Cardiac septum (tissue), 1 donor: ENCODE results near the gene NBAS. TPM values are rescaled to one million over a fixed set of nuclear protein-coding genes. Genes with fewer than 3 reads are reported as not detected.

ENCODE experiments used
- DNase-seq: peaks from one replicate; pipeline ENCODE4 v3.0.0-alpha.2; 2020; ENCODE audit warnings: low spot score
- intact Hi-C: fragments of 100-400 bp; cut with DNase I; formaldehyde crosslinking; loops from one replicate; pipeline ENCODE4 v1.14.0; 2022
- total RNA-seq: library from RNA; stranded (reverse); fragmentation: NEBNext Ultra II Directional; extraction: Animal tissue kit (Norgen Biotek cat#: 25700); gene quantifications from one replicate; pipeline ENCODE4 v1.2.1, GENCODE V29; 2021
- donor health status: DM: no; HTN: no; CAD: no.

Gene NBAS
- total RNA-seq, 1 donor from 2014 or later, result 38.9 TPM

DNA sequence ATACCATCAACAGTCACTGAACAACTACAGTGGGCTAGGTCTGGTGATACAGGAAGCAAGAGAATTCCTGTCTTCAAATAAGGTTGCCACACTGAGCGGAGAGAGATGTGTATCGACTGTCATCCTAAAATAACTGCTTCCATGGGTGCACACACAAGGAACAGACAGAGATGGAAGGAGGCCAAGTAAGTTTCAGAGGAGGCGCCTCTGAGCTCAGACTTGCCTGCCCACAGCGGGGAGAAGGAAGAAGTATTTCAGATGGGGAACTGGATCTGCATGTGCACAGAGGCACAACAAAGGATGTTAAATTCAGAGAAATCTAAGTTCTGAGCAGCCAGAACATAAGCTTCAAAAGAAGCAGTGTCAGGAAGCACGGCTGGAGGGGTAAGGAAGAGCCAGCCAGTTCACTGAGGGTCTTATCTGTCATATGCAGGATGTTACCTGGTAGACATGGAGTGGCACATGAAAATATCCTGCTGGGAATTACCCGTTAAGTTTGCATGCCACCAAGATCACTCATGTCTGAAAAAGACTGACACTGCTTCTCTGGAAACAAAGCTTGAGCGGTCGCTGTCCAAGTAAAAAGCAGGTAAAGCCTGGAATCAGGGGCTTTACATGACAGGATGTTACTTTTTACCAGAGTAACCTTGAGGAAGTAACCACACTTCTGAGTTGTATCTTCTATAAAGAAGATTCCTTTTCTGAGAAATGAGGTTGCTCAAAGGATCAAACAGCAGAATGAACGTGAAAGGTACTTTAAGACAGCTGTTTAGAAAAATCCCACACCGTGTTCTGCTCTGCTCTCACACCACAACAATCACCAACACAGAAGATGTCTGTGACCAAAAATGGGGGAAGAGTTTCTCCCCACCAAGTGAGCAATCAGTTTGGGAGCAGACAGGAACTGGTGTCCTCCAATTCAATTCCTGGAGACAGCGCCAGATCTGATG is 260.2 kb downstream of the NBAS start:
- no peak for DNase-seq
- intact Hi-C loops, result no loop called here

DNA sequence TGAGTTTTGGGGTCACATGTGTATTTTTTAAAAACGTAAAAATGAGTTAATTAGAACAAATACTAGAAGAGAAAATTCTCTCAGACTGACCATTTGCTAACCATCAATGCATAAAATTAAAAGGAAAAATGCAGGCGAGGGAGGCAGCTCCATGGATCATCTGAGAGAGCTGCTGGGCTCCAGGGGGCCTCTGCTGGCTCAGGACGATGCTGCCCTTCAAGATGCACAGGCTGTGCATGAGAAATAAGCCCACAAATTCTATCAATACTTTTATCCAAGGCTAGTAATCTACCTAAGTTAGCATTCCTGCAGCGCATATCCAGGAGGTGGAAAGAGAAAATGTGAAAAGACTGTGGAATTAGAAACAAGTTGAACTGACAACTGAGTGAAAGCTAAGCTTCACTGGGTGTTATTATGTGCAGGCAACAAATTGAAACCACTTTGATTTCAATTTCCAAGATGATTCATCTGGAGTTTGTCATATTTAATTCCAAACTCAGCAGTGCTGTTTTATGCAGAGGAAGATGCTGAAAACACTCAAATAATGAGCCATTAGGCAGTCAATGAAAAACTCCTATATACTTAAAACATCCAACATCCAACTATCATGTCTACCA is 261.1 kb downstream of the NBAS start:
- no peak for DNase-seq
- intact Hi-C loops, result no loop called here

GRCh38 chr2:15298770-15299169 is 262.4 kb downstream of the NBAS start:
- no peak for DNase-seq

GRCh38 chr2:15293262-15293937 is 267.7 kb downstream of the NBAS start:
- no peak for DNase-seq
- intact Hi-C loops, result no loop called here

More at GRCh38 chr2:15298770-15299169, 262.4 kb downstream of the NBAS start:
- intact Hi-C loops, result no loop called here

GRCh38 chr2:15287447-15288184 is 273.5 kb downstream of the NBAS start:
- intact Hi-C loops, result no loop called here
- no peak for DNase-seq

GRCh38 chr2:15284614-15285013 is 276.5 kb downstream of the NBAS start:
- intact Hi-C loops, result no loop called here

DNA sequence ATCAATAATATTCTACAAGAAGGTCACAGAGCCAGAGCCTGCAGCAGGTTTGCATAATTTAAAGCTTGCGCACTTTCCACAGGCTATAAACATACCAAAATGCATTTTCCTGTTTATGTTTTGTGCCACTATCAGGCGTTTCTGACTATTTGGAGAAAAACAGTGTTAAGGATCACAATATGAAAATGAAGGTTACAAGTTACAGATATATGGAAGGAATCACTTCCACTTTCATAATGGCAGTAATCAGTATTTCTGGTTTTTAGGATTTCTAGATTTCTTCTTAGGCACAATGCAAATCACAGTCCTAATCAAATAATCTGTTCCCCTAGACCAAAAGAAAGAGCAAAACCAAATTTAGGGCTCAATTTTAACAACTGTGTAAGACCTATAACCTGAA is 279.5 kb downstream of the NBAS start:
- no peak for DNase-seq
- intact Hi-C loops, result no loop called here

More at GRCh38 chr2:15284614-15285013, 276.5 kb downstream of the NBAS start:
- DNase-seq, result no peak

DNA sequence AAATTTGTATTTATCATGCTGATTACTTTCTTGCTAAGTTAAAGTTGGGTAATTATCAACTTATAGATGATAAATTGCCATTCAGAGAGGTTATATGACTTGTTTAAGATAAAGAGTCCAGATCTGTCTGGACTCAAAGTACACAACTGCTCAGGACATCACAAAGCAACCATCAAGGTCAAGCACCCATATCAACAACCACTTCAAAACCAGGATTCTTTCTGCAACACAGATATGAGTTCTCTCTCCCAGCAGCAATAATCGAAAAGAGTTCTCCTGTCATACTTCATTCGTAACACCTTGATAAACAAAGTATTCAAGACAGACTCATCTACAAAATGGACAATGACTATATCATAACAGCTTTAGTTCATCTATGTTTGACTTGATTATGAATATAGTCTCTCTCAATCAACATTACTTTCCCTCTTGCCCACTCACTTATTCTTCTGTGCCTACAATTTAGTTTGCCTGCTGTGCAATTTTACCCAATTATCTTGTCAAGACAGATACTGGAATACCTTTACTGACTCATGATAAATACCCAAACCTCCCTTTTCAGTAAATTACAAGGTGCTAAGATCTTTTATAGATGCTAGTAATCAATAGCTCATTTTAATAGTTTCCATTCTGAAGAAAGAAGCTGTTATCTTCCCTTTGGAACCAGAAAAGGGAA is 281.8 kb downstream of the NBAS start:
- intact Hi-C loops, result no loop called here
- no peak for DNase-seq

DNA sequence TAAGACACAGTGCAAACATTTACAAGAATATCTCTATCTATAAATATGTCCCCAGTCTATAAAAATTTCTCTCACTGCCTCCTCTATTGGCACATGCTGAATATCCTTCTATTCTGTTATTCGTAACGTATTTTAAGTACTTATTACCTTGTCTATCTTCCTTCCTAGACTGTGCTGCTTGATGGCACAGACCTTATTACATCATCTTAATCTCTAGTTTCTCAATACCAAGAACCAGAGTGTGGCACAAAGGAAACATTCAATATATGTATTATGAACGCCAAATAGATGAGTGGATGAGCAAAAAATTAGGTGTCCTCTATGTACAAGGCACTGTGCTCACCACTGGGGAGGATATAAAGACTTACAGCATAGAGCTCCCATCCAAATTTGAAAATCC is 282.8 kb downstream of the NBAS start:
- DNase-seq, result no peak
- intact Hi-C loops, result no loop called here

GRCh38 chr2:15275346-15275745 is 285.8 kb downstream of the NBAS start:
- DNase-seq, result no peak

GRCh38 chr2:15273452-15273851 is 287.7 kb downstream of the NBAS start:
- DNase-seq, result no peak
- intact Hi-C loops, result no loop called here

More at GRCh38 chr2:15275346-15275745, 285.8 kb downstream of the NBAS start:
- intact Hi-C loops, result no loop called here

GRCh38 chr2:15272942-15273341 is 288.2 kb downstream of the NBAS start:
- intact Hi-C loops, result no loop called here
- no peak for DNase-seq

GRCh38 chr2:15271941-15272542 is 289.1 kb downstream of the NBAS start:
- intact Hi-C loops, result no loop called here
- DNase-seq, result no peak

GRCh38 chr2:15271276-15271675 is 289.9 kb downstream of the NBAS start:
- no peak for DNase-seq

GRCh38 chr2:15269043-15269442 is 292.1 kb downstream of the NBAS start:
- intact Hi-C loops, result no loop called here
- DNase-seq, result no peak

More at GRCh38 chr2:15271276-15271675, 289.9 kb downstream of the NBAS start:
- intact Hi-C loops, result no loop called here

- DNase-seq, result no peak
- intact Hi-C loops, result no loop called here
These were observed 295.2 kb downstream of the NBAS start for GRCh38 chr2:15265889-15266288.

GRCh38 chr2:15263976-15264685 is 297.0 kb downstream of the NBAS start:
- DNase-seq, result no peak
- intact Hi-C loops, result no loop called here

- intact Hi-C loops, result no loop called here
- no peak for DNase-seq
These were observed 298.3 kb downstream of the NBAS start for GRCh38 chr2:15262792-15263191.
